ENCODE data around the gene CPNE6.

CPNE6 gene

GRCh38 chr14:24106672-24107271, 35.4 kb downstream of the CPNE6 start:
- DNase-seq = no peak

GRCh38 chr14:24108336-24108874, 37.0 kb downstream of the CPNE6 start:
- DNase-seq = no peak

DNA sequence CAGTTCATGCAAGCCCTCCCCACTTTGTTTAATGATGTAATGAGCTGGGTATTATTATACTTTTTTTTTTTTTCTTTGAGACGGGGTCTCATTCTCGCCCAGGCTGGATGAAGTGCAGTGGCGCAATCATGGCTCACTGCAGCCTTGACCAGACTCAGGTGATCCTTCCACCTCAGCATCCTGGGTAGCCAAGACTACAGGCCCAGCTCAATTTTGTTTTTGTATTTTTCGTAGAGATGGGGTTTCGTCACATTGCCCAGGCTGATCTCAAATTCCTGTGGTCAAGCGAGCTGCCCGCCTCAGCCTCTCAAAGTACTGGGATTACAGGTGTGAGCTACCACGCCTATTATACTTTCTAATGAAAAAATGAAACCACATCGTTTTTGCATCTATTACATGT, 38.7 kb downstream of the CPNE6 start:
- no peak for DNase-seq

- DNase-seq = no peak
Measured at GRCh38 chr14:24110523-24110922, 39.2 kb downstream of the CPNE6 start.

GRCh38 chr14:24113379-24113800, 42.0 kb downstream of the CPNE6 start:
- DNase-seq = no peak

GRCh38 chr14:24113801-24114531, 42.6 kb downstream of the CPNE6 start:
- DNase-seq = peak; percentile 96

DNA sequence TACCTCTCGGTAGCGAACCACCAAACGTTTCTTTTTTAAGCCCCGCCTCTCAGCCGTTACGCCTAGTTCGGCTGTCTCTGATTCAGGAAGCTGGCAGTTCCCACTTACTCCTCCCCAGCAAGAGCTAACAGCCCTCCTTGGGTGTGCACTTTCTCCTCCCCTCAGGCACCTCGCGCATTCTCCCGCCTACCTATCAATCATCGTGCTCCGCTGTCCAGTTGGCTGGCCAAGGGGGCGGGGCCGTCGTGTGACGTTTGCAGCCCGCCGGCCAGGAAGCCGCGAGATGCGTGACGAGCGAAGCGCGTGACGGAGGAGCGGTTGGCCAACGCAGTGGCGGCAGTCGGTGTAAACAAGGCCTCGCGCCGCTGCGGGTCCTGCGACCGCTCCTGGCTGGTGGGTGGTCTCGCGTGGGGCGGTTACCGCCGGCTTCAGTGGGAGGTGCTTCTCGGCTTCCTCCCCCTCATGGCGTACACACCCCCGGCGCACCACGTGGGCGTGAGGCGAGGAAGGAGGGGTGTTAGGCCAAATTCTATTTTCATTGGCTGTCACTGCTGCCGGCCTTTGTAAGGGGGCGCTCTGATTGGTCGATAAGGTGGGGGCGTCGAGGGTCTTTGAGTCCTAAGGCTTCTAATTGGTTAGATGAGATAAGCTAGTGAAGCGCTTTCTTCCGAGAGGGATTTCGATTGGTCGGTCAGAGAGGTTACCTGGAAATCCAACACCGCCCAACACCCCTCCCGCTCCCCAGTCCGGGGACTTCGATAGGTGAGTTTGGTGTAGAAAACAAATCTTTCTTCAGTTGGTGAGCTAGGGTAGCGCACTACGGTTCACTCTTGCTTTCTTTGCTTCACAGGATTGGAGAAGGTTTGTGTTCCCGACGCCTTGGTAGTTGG, 43.4 kb downstream of the CPNE6 start, which contains the start of the genes DCAF11 and NRL:
Gene DCAF11 (plus strand): TSS at position 246 of the 890 bp plus-strand sequence. CDS start 818 bp downstream, outside the sequence.
Gene NRL (minus strand): TSS at position 418 of the 890 bp plus-strand sequence. CDS start 32,101 bp downstream, outside the sequence.
- DNase-seq = peak; percentile 100

GRCh38 chr14:24115422-24116127, 44.2 kb downstream of the CPNE6 start:
- no peak for DNase-seq

- no peak for DNase-seq
Measured at GRCh38 chr14:24116128-24116814, 44.9 kb downstream of the CPNE6 start.

- no peak for DNase-seq
Measured at GRCh38 chr14:24117179-24117578, 45.8 kb downstream of the CPNE6 start.

GRCh38 chr14:24119691-24120090, 48.3 kb downstream of the CPNE6 start:
- DNase-seq = no peak

DNA sequence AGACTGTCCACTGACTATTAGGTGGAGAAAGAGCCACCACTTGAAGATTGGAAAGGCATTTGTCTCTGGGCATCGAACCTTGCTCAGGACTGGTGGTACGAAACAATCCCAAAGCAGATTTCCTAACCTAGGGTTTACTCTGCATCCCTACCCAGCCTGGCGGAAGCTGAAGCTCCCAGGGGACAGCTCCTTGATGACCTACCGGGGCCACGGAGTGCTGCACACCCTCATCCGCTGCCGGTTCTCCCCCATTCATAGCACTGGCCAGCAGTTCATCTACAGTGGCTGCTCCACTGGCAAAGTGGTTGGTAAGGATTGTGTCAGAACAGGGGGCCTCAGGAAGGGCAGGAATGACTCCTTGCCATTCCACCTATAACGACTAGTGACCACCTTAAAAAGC, 49.8 kb downstream of the CPNE6 start:
- no peak for DNase-seq

DNA sequence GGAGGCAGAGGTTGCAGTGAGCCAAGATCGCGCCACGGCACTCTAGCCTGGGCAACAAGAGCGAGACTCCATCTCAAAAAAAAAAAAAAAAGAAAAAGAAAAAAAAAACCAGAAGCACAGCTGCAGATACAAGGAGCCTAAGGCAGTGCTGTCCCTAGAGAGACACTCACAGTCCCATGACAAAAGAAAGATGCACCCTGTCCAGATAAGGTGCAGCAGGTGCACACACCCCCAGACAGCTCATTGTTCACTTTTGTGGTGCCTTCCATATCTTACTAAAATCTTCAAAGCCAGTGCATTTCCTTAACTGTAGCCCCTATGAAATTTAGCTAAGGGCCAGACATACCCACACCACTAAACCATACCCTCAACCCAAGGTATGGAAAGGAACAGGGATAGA, 51.1 kb downstream of the CPNE6 start:
- DNase-seq = no peak

GRCh38 chr14:24122898-24123297, 51.5 kb downstream of the CPNE6 start:
- DNase-seq = no peak

- no peak for DNase-seq
Measured at GRCh38 chr14:24123424-24124417, 52.4 kb downstream of the CPNE6 start.

GRCh38 chr14:24126939-24127338, 55.6 kb downstream of the CPNE6 start:
- no peak for DNase-seq

GRCh38 chr14:24127673-24128072, 56.3 kb downstream of the CPNE6 start:
- DNase-seq = no peak
